DND-41 (cell line): ENCODE results near the gene ITIH5.

Experiments used
- ATAC-seq: fragments of 200-7000 bp; cut with Tn5 transposase; 3 replicates; pipeline ENCODE4 v1.9.1; 2021; ENCODE audit warnings: low read depth; ENCODE audit not compliant: insufficient read depth
- DNase-seq: peaks from one replicate; pipeline ENCODE4 v3.0.0-alpha.2; 2020
- H2AFZ ChIP-seq: 2 replicates; pipeline ENCODE4 v1.6.0; 2012; ENCODE audit warnings: low read depth, low read length
- H3K27ac ChIP-seq: 2 replicates; pipeline ENCODE4 v1.5.1; 2012; ENCODE audit warnings: low read length, inconsistent platforms
- H3K27me3 ChIP-seq: fragments of 200-600 bp; sonication (generic); 2 replicates; pipeline ENCODE4 v1.6.0; 2012; ENCODE audit warnings: low read length, mild to moderate bottlenecking, inconsistent platforms; ENCODE audit not compliant: insufficient read depth, poor library complexity
- H3K36me3 ChIP-seq: 2 replicates; pipeline ENCODE4 v1.5.1; 2012; ENCODE audit warnings: low read length, inconsistent platforms; ENCODE audit not compliant: insufficient read depth
- H3K4me1 ChIP-seq: 2 replicates; pipeline ENCODE4 v1.5.1; 2012; ENCODE audit warnings: mild to moderate bottlenecking, low read length; ENCODE audit not compliant: insufficient read depth
- H3K4me2 ChIP-seq: 2 replicates; pipeline ENCODE4 v1.6.0; 2012; ENCODE audit warnings: mild to moderate bottlenecking, moderate library complexity, low read length, inconsistent platforms; ENCODE audit not compliant: insufficient read depth
- H3K4me3 ChIP-seq, 2 experiments: fragments of 200-600 bp in 1 of 2; shearing (Covaris generic) in 1 of 2; 2 replicates each; pipeline ENCODE4 v1.5.1; 2012 to 2016; ENCODE audit warnings: inconsistent platforms in 2 of 2, low read length in 2 of 2, mild to moderate bottlenecking in 2 of 2, low read depth in 1 of 2, moderate library complexity in 1 of 2
- H3K79me2 ChIP-seq: 2 replicates; pipeline ENCODE4 v1.6.0; 2012; ENCODE audit warnings: low read length, inconsistent platforms; ENCODE audit not compliant: insufficient read depth
- H3K9ac ChIP-seq: 2 replicates; pipeline ENCODE4 v1.6.0; 2012; ENCODE audit warnings: low read depth, mild to moderate bottlenecking, inconsistent platforms, low read length, moderate library complexity
- H3K9me3 ChIP-seq: 2 replicates; pipeline ENCODE4 v1.5.1; 2012; ENCODE audit warnings: low read length, moderate library complexity, mild to moderate bottlenecking, inconsistent platforms; ENCODE audit not compliant: insufficient read depth, severe bottlenecking
- H4K20me1 ChIP-seq: 2 replicates; pipeline ENCODE4 v1.6.0; 2012; ENCODE audit warnings: low read length; ENCODE audit not compliant: insufficient read depth
- CTCF ChIP-seq: IDR thresholded peaks from 2 replicates; pipeline ENCODE4 v1.5.1; 2012; ENCODE audit warnings: borderline replicate concordance, low read length, moderate library complexity, mild to moderate bottlenecking; ENCODE audit not compliant: poor library complexity, severe bottlenecking; ENCODE audit errors: extremely low read depth
- EZH2 ChIP-seq: IDR thresholded peaks from 3 replicates; pipeline ENCODE4 v1.6.1; 2012; ENCODE audit warnings: borderline replicate concordance, low read depth, mild to moderate bottlenecking, moderate library complexity, low read length, inconsistent platforms; ENCODE audit not compliant: severe bottlenecking

Gene ITIH5

DNA sequence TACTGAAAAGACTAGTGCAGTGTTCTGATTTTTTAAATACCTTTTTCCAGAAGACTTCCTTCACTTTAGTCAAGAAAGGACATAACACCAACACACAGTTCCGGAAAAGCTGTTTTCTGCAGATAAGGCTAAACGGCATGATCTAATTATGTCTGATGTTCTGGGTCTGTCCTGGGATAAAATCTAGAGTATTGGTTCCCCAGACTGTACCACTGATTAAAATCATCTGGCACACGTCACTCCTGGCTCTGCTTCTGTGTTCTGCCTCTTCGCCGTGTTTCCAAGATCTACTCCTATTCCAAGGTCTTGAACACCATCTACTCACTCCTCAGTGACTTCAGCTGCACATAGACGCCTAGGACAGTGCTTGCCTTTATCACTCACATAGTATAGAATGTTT lies 155.2 kb downstream of the ITIH5 start:
- H3K4me3 ChIP-seq: no peak overlapping the region
- no peak overlapping the region for H3K9ac ChIP-seq
- H3K27ac ChIP-seq: peak overlapping the region; percentile 70
- no peaks in the 10 kb centered on the region for H3K79me2 ChIP-seq
- H3K9me3 ChIP-seq: peaks cover 21% of the 10 kb centered on the region
- H4K20me1 ChIP-seq: no peaks in the 10 kb centered on the region
- no peak overlapping the region for H3K4me2 ChIP-seq
- peaks cover 56% of the 10 kb centered on the region for H3K4me1 ChIP-seq
- no peaks in the 10 kb centered on the region for H3K27me3 ChIP-seq
- no peak for DNase-seq
- H3K36me3 ChIP-seq: no peaks in the 10 kb centered on the region
- ATAC-seq: no peak
- TF ChIP-seq EZH2: no peak
- no peak for TF ChIP-seq CTCF
- no peak overlapping the region for H2AFZ ChIP-seq
